ENCODE measurements around the gene COQ10A.

Gene COQ10A

DNA sequence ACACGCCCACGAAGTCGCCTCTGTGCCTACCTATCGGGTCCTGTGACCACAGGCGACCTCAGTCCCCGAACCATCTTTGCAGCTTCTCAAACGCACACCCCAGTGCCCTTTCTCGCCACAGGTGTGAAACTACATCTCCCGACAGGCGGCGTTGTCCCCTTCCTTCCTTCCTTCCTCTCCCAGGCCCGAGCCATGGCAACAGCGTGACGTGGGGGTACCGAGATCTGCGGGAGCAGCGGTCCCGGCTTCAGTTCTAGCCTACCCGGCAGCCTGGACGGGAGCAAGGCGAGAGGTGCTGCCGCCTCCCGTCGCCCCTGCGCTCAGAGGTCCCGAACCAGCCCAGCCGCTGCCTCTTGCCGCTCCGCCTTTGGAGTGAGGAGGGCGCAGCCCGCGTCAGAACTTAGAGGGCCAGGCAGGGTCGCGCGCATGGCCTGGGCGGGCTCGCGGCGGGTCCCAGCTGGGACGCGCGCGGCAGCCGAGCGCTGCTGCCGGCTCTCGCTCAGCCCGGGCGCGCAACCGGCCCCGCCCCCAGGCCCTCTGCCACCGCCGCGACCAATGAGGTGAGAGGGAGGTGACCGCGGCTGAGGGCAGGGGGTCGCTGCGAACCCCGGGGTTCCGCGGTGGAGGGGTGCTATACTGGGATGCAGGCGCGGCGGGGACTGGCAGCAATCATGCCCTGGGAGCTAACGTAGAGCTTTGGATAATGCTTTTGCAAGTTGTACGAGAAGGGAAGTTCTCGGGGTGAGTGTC, at the start of gene COQ10A:
Gene COQ10A (plus strand): TSS at position 250 of the 750 bp plus-strand sequence. CDS start 177 bp downstream, at position 427.
- peaks cover 5 to 21% of the 10 kb centered on the region in 2 donors for H3K4me1 ChIP-seq (ENCODE audit: control insufficient read depth in 1 of 2, insufficient read depth in 2 of 2, low read length in 2 of 2)

DNA sequence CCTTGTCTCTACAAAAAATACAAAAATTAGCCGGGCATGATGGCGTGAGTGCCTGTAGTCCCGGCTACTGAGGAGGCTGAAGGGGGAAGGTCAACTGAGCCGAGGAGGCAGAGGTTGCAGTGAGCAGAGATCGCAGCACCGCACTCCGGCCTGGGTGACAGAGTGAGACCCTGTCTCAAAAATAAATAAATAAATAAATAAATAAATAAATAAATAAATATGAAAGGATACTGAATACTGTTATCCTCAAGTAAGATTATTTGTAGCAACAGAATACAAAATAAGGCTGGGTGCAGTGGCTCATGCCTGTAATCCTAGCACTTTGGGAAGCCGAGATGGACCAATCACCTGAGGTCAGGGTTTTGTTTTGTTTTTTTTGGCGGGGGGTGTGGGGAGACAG, 46.9 kb upstream of the COQ10A start:
- no peaks in the 10 kb centered on the region for H3K9me3 ChIP-seq (ENCODE audit: control insufficient read depth in 1 of 2, low read length in 2 of 2)
- H3K4me3 ChIP-seq (ENCODE audit: low read depth in 1 of 2, low read length in 2 of 2): no peak overlapping the region
- no peaks in the 10 kb centered on the region for H3K27me3 ChIP-seq (ENCODE audit: low read depth, low read length)
- no peak overlapping the region for H3K27ac ChIP-seq (ENCODE audit: low read length)
- H3K36me3 ChIP-seq (ENCODE audit: control insufficient read depth in 1 of 2, insufficient read depth in 2 of 2, low read length in 2 of 2): peaks cover 9 to 26% of the 10 kb centered on the region in 2 donors
- H3K4me1 ChIP-seq (ENCODE audit: control insufficient read depth in 1 of 2, insufficient read depth in 2 of 2, low read length in 2 of 2): peaks cover 4 to 29% of the 10 kb centered on the region in 2 donors

More for the DNA sequence above, at the start of gene COQ10A:
- no peaks in the 10 kb centered on the region for H3K9me3 ChIP-seq (ENCODE audit: control insufficient read depth in 1 of 2, low read length in 2 of 2)
- no peaks in the 10 kb centered on the region for H3K27me3 ChIP-seq (ENCODE audit: low read depth, low read length)
- H3K27ac ChIP-seq (ENCODE audit: low read length): peak within 1 kb of the TSS; percentile 79
- H3K36me3 ChIP-seq (ENCODE audit: control insufficient read depth in 1 of 2, insufficient read depth in 2 of 2, low read length in 2 of 2): peaks cover 10 to 15% of the 10 kb centered on the region in 2 donors
- H3K4me3 ChIP-seq (ENCODE audit: low read depth in 1 of 2, low read length in 2 of 2): peak within 1 kb of the TSS; percentile 80 to 82

DNA sequence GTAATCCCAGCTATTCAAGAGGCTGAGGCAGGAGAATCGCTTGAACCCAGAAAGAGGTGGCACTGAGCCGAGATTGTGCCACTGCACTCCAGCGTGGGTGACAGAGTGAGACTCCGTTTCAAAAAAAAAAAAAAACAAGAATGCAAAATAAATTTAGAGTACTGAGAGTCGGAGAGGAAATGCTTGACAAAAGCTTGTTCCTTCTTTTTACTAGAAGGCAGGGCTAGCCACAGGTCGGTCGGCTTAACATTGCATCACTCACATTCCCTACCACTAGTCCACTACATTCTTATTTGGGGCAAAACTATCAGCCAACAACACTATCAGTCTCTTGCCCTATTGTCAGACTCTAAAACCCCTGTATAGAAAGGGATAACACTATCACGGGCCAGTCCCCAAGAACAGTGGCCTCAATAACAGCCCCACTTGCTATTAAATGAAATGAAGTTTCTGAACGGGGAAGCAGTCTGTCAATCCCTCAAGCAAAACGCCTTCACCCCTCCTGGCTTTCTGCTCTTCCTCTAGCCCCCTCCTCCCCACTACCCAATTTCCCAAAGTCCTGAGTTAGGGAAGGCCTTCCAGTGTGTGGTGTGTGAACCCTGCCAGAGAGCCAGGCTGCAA, 46.0 kb upstream of the COQ10A start:
- Histone ChIP-seq H3K27ac (ENCODE audit: low read length) (peak overlapping the region; percentile 99), H3K9me3 (ENCODE audit: control insufficient read depth in 1 of 2, low read length in 2 of 2) (no peaks in the 10 kb centered on the region), H3K4me3 (ENCODE audit: low read depth in 1 of 2, low read length in 2 of 2) (peak overlapping the region; percentile 83 to 93), H3K4me1 (ENCODE audit: control insufficient read depth in 1 of 2, insufficient read depth in 2 of 2, low read length in 2 of 2) (peaks cover 4 to 33% of the 10 kb centered on the region in 2 donors), H3K36me3 (ENCODE audit: control insufficient read depth in 1 of 2, insufficient read depth in 2 of 2, low read length in 2 of 2) (peaks cover 4 to 17% of the 10 kb centered on the region in 2 donors), H3K27me3 (ENCODE audit: low read depth, low read length) (no peaks in the 10 kb centered on the region)

DNA sequence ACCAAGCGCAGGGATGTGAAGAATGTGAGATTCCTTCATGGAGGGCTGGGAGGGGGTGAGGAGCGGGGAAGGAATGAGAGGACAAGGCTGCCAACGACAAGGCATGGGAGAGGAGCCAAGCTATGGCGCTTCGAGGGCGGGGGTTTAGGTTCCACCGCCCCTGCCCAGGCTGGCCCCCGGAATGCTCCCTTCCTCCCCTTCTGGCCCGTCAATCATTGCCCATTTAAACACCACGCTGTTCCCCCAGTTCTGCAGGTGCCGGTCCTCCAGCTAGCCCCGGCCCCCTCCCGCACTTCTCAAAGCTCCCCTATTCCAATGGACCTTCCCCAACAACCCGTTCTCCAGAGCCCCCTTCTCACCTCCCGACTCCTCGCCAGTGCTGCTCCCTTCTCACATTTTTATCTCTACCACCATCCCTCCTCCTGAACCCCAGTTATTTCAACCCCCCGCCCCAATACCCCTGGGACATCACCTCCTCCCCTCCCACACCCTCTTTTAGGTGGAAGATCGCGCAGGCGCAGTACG, 45.4 kb upstream of the COQ10A start:
- Histone ChIP-seq H3K4me3 (ENCODE audit: low read depth in 1 of 2, low read length in 2 of 2) (peak overlapping the region; percentile 83 to 93), H3K9me3 (ENCODE audit: control insufficient read depth in 1 of 2, low read length in 2 of 2) (no peaks in the 10 kb centered on the region), H3K27me3 (ENCODE audit: low read depth, low read length) (no peaks in the 10 kb centered on the region), H3K4me1 (ENCODE audit: control insufficient read depth in 1 of 2, insufficient read depth in 2 of 2, low read length in 2 of 2) (peaks cover 4 to 33% of the 10 kb centered on the region in 2 donors), H3K36me3 (ENCODE audit: control insufficient read depth in 1 of 2, insufficient read depth in 2 of 2, low read length in 2 of 2) (peaks cover 7 to 15% of the 10 kb centered on the region in 2 donors), H3K27ac (ENCODE audit: low read length) (peak overlapping the region; percentile 99)

DNA sequence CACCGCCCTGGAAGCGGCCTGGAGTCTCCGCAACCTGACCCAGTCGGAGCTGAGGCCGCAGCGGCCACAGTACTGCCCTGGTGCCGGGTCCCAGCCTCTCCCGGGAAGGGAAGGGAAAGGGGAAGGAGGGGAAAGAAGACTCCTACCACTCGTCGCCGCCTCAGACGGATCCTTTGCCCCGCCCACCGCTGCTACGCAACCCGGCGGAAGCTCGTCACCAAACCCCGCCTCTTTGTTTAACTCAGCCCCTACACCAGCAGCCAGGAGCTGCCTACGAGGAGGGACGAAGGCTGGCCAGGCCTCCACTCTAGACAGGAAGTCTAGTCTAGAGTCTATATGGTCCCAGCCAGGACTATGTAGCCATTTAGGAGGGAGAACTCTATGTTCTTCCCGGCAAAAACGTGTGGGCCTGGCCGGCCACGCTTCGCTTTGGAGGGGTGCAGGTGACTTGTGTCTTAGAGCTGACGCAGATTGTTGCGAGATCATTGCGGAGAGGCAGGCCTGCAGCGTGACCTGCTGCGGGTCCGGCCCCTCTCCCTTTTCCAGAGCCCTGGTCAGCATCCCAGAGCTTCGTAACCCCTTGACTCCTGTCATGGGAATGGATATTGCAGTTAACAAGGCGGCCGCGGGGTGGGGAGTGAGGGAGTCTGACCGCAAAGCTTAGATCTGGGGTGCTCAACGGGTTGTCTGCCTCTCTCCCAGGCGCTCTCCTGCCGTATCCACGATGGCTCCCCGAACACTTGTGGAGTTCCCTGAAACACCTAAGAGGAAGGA, 44.8 kb upstream of the COQ10A start, which contains the start of gene RNF41:
Gene RNF41 (minus strand): TSS at position 166 of the 774 bp plus-strand sequence. CDS start 7,875 bp downstream, outside the sequence.
- Histone ChIP-seq H3K4me3 (ENCODE audit: low read depth in 1 of 2, low read length in 2 of 2) (peak within 1 kb of the TSS; percentile 83 to 93), H3K36me3 (ENCODE audit: control insufficient read depth in 1 of 2, insufficient read depth in 2 of 2, low read length in 2 of 2) (peaks cover 4 to 10% of the 10 kb centered on the region in 2 donors), H3K4me1 (ENCODE audit: control insufficient read depth in 1 of 2, insufficient read depth in 2 of 2, low read length in 2 of 2) (peaks cover 4 to 33% of the 10 kb centered on the region in 2 donors), H3K9me3 (ENCODE audit: control insufficient read depth in 1 of 2, low read length in 2 of 2) (no peaks in the 10 kb centered on the region), H3K27ac (ENCODE audit: low read length) (peak within 1 kb of the TSS; percentile 99), H3K27me3 (ENCODE audit: low read depth, low read length) (no peaks in the 10 kb centered on the region)

DNA sequence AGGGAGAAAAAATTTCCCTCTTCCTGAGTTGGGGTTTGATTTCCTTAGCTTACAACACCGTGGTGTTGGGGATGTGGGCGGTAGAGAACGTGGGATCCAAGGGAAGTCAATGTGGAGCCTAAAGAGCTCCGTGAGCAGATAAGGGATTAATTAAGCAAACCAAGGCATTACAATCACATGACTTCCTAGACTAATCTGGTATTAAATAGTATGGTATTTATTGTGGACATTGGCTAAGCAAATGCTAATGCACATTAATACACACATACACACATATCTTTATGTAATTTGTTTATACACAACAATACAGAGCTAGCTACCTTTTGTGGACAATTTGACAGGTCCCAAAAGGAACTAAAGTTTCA, 44.2 kb upstream of the COQ10A start:
- H3K27ac ChIP-seq (ENCODE audit: low read length): peak overlapping the region; percentile 99
- peaks cover 4 to 33% of the 10 kb centered on the region in 2 donors for H3K4me1 ChIP-seq (ENCODE audit: control insufficient read depth in 1 of 2, insufficient read depth in 2 of 2, low read length in 2 of 2)
- peak overlapping the region; percentile 83 to 93 for H3K4me3 ChIP-seq (ENCODE audit: low read depth in 1 of 2, low read length in 2 of 2)

DNA sequence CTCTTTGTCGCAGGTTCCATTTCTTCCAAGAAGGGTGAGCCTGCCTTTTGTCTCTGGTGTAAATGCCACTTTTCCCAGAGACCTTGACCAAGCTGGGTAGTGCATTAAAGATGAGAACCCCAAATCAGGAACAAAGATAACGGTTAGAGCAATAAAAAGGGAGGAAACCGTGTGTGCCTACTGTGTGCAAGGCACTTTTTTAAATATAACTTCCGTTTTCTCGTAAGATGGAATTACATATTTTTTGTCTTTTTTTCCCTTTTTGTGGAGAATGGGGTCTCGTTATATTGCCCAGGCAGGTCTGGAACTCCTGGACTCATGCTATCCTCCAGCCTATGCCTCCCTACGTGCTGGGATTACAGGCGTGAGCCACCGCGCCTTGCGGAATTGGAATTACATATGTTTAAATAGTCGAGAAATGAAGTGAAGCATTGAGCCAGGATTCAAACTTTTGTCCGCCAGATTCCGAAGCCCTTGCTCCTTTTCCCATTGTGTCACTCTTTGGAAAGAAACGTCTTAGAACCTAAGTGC, 43.1 kb upstream of the COQ10A start:
- peaks cover 4 to 14% of the 10 kb centered on the region in 2 donors for H3K36me3 ChIP-seq (ENCODE audit: control insufficient read depth in 1 of 2, insufficient read depth in 2 of 2, low read length in 2 of 2)
- H3K4me1 ChIP-seq (ENCODE audit: control insufficient read depth in 1 of 2, insufficient read depth in 2 of 2, low read length in 2 of 2): peaks cover 4 to 33% of the 10 kb centered on the region in 2 donors
- no peaks in the 10 kb centered on the region for H3K27me3 ChIP-seq (ENCODE audit: low read depth, low read length)
- peak overlapping the region; percentile 79 for H3K27ac ChIP-seq (ENCODE audit: low read length)
- H3K4me3 ChIP-seq (ENCODE audit: low read depth in 1 of 2, low read length in 2 of 2): peak overlapping the region; percentile 59 to 81
- no peaks in the 10 kb centered on the region for H3K9me3 ChIP-seq (ENCODE audit: control insufficient read depth in 1 of 2, low read length in 2 of 2)

More for the DNA sequence above, 44.2 kb upstream of the COQ10A start:
- H3K9me3 ChIP-seq (ENCODE audit: control insufficient read depth in 1 of 2, low read length in 2 of 2): no peaks in the 10 kb centered on the region
- H3K36me3 ChIP-seq (ENCODE audit: control insufficient read depth in 1 of 2, insufficient read depth in 2 of 2, low read length in 2 of 2): peaks cover 4 to 14% of the 10 kb centered on the region in 2 donors
- H3K27me3 ChIP-seq (ENCODE audit: low read depth, low read length): no peaks in the 10 kb centered on the region

DNA sequence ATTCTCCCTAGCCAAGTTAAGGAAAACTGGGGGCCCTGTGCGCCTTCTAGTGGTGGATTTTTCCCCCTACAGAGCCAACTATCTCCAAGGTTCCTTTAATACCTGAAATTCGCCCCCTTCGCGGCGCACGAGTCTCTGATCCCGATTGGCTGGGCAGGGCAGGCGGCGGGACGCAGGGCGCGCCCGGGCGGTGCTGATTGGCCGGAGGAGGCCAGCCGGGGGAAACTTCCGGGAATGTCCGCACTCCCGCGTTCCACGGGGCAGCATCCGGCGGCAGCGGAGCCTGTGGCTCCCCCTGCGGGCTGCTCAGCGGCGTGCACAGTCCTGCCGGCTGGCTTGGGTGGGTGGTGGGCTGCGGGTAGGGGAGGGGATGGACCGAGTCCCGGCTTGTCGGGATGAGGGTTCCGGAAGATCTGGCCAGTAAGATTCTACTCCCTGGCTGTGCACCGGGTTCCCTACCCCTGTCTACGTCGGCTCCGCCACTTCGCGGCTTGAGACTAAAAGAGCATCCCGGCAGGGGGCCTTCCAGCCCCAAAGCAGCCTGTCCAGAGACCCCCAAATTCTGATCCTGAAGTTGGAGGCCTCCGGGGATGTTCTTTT, 42.5 kb upstream of the COQ10A start, which contains the start of gene NABP2:
Gene NABP2 (plus strand): TSS at position 241 of the 600 bp plus-strand sequence. CDS start 515 bp downstream, outside the sequence.
- no peaks in the 10 kb centered on the region for H3K27me3 ChIP-seq (ENCODE audit: low read depth, low read length)
- no peaks in the 10 kb centered on the region for H3K9me3 ChIP-seq (ENCODE audit: control insufficient read depth in 1 of 2, low read length in 2 of 2)
- peak within 1 kb of the TSS; percentile 81 to 84 for H3K4me3 ChIP-seq (ENCODE audit: low read depth in 1 of 2, low read length in 2 of 2)
- H3K27ac ChIP-seq (ENCODE audit: low read length): peak within 1 kb of the TSS; percentile 80
- H3K4me1 ChIP-seq (ENCODE audit: control insufficient read depth in 1 of 2, insufficient read depth in 2 of 2, low read length in 2 of 2): peaks cover 4 to 33% of the 10 kb centered on the region in 2 donors
- peaks cover 4 to 17% of the 10 kb centered on the region in 2 donors for H3K36me3 ChIP-seq (ENCODE audit: control insufficient read depth in 1 of 2, insufficient read depth in 2 of 2, low read length in 2 of 2)

DNA sequence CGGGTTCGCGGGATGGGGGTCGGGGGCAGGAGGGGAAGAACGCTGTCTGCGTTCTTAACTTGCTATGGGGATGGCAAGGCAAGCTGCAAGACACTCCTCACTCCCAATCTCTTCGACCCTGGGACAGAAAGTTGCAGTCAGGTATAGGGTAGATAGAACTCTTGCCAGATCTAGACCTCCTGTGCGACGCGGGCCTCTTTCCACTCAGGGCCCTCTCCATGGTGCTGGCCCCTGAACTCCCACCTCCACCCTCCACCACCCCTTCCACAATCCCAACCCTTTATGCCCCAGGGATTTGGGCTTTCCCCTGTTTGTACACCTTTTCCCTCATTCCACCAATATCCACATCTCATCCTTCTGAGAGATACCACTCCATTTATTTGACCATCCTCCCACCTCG, 41.8 kb upstream of the COQ10A start:
- peak overlapping the region; percentile 80 for H3K27ac ChIP-seq (ENCODE audit: low read length)
- H3K36me3 ChIP-seq (ENCODE audit: control insufficient read depth in 1 of 2, insufficient read depth in 2 of 2, low read length in 2 of 2): peaks cover 4 to 19% of the 10 kb centered on the region in 2 donors
- no peaks in the 10 kb centered on the region for H3K9me3 ChIP-seq (ENCODE audit: control insufficient read depth in 1 of 2, low read length in 2 of 2)
- peaks cover 4 to 32% of the 10 kb centered on the region in 2 donors for H3K4me1 ChIP-seq (ENCODE audit: control insufficient read depth in 1 of 2, insufficient read depth in 2 of 2, low read length in 2 of 2)
- peak overlapping the region; percentile 81 to 84 for H3K4me3 ChIP-seq (ENCODE audit: low read depth in 1 of 2, low read length in 2 of 2)
- no peaks in the 10 kb centered on the region for H3K27me3 ChIP-seq (ENCODE audit: low read depth, low read length)

DNA sequence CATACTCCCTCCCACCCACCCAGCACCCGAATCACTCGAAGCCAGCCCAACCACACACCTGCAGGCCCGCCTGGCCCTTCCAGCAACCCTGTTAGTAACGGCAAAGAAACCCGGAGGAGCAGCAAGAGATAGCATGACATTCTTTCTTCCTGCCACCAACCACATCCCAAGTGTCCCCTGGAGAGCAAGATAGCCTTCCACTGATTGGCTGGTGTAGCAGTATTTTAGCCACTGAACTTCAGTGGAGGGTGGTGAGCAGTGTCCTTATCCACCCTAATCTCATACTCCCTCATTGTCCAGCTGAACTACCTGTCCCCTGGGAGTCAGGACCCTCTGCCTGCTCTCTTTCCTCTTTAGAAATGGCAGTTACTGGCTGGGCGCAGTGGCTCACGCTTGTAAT, 37.7 kb upstream of the COQ10A start:
- peaks cover 0 to 7% of the 10 kb centered on the region in 2 donors for H3K4me1 ChIP-seq (ENCODE audit: control insufficient read depth in 1 of 2, insufficient read depth in 2 of 2, low read length in 2 of 2)
- H3K9me3 ChIP-seq (ENCODE audit: control insufficient read depth in 1 of 2, low read length in 2 of 2): no peaks in the 10 kb centered on the region
- no peak overlapping the region for H3K4me3 ChIP-seq (ENCODE audit: low read depth in 1 of 2, low read length in 2 of 2)
- peaks cover 4 to 9% of the 10 kb centered on the region in 2 donors for H3K36me3 ChIP-seq (ENCODE audit: control insufficient read depth in 1 of 2, insufficient read depth in 2 of 2, low read length in 2 of 2)
- H3K27ac ChIP-seq (ENCODE audit: low read length): no peak overlapping the region
- H3K27me3 ChIP-seq (ENCODE audit: low read depth, low read length): no peaks in the 10 kb centered on the region
